NCI-H510A treated with DMSO at 0.1 percent for 48 hours (cell line): Measurements from ENCODE around the gene RPS6KA2.

Experiments used
- DNase-seq: peaks from one replicate; lab custom pipeline; 2025; lab: John Stamatoyannopoulos, UW

RPS6KA2 gene

GRCh38 chr6:166656230-166657151 lies 29.4 kb upstream of the RPS6KA2 start:
- DNase-seq = no peak

- DNase-seq = peak; percentile 22
Observed at GRCh38 chr6:166655713-166656229, 28.7 kb upstream of the RPS6KA2 start.

GRCh38 chr6:166655251-166655650 lies 28.2 kb upstream of the RPS6KA2 start:
- no peak for DNase-seq

GRCh38 chr6:166654573-166654972 lies 27.5 kb upstream of the RPS6KA2 start:
- DNase-seq = no peak

- DNase-seq = no peak
Observed at GRCh38 chr6:166653639-166653941, 26.5 kb upstream of the RPS6KA2 start.

- no peak for DNase-seq
Observed at GRCh38 chr6:166650824-166651807, 24.1 kb upstream of the RPS6KA2 start.

GRCh38 chr6:166650047-166650446 lies 23.0 kb upstream of the RPS6KA2 start:
- DNase-seq = no peak

- no peak for DNase-seq
Observed at GRCh38 chr6:166648846-166649245, 21.8 kb upstream of the RPS6KA2 start.

- DNase-seq = no peak
Observed at GRCh38 chr6:166647896-166648295, 20.8 kb upstream of the RPS6KA2 start.

- DNase-seq = no peak
Observed at GRCh38 chr6:166646716-166647115, 19.7 kb upstream of the RPS6KA2 start.

- DNase-seq = no peak
Observed at GRCh38 chr6:166645896-166646295, 18.8 kb upstream of the RPS6KA2 start.

GRCh38 chr6:166644681-166645080 lies 17.6 kb upstream of the RPS6KA2 start:
- no peak for DNase-seq

- no peak for DNase-seq
Observed at GRCh38 chr6:166643891-166644590, 17.0 kb upstream of the RPS6KA2 start.

GRCh38 chr6:166642646-166643045 lies 15.6 kb upstream of the RPS6KA2 start:
- no peak for DNase-seq

GRCh38 chr6:166640342-166641043 lies 13.4 kb upstream of the RPS6KA2 start:
- DNase-seq = no peak

GRCh38 chr6:166639921-166640320 lies 12.9 kb upstream of the RPS6KA2 start:
- DNase-seq = no peak

GRCh38 chr6:166638573-166638964 lies 11.5 kb upstream of the RPS6KA2 start:
- DNase-seq = no peak

- no peak for DNase-seq
Observed at GRCh38 chr6:166637812-166638572, 10.9 kb upstream of the RPS6KA2 start.

- DNase-seq = no peak
Observed at GRCh38 chr6:166636934-166637333, 9.9 kb upstream of the RPS6KA2 start.

- no peak for DNase-seq
Observed at GRCh38 chr6:166636191-166636933, 9.3 kb upstream of the RPS6KA2 start.
